Retinal pigment epithelial cell (primary cell): Measurements from ENCODE around the gene QTRT2.

ENCODE experiments used
- DNase-seq: peaks from one replicate; pipeline ENCODE4 v3.0.0-alpha.2; 2010; ENCODE audit warnings: low read depth
- H3K4me3 ChIP-seq: 2 replicates; pipeline ENCODE4 v1.5.1; 2011; ENCODE audit warnings: mild to moderate bottlenecking, low read length, control low read depth, moderate library complexity
- CTCF ChIP-seq: conservative IDR thresholded peaks from 2 replicates; pipeline ENCODE4 v1.5.1; 2011; ENCODE audit warnings: low read depth, low read length, control low read depth, inconsistent platforms

QTRT2 gene

GRCh38 chr3:114052216-114052615, 4.3 kb upstream of the QTRT2 start:
- no peak for DNase-seq
- H3K4me3 ChIP-seq = no peak overlapping the region
- TF ChIP-seq CTCF = no peak

- DNase-seq = no peak
- no peak for TF ChIP-seq CTCF
- peak overlapping the region; percentile 82 for H3K4me3 ChIP-seq
Measured at GRCh38 chr3:114057011-114057347, 442 bp downstream of the QTRT2 start.

GRCh38 chr3:114058646-114059045, 2.1 kb downstream of the QTRT2 start:
- TF ChIP-seq CTCF = no peak
- no peak overlapping the region for H3K4me3 ChIP-seq
- DNase-seq = no peak

- no peak for DNase-seq
- no peak overlapping the region for H3K4me3 ChIP-seq
- TF ChIP-seq CTCF = no peak
Measured at GRCh38 chr3:114060906-114061655, 4.5 kb downstream of the QTRT2 start.

GRCh38 chr3:114067804-114068203, 11.3 kb downstream of the QTRT2 start:
- no peak for DNase-seq

GRCh38 chr3:114068336-114068735, 11.8 kb downstream of the QTRT2 start:
- no peak for TF ChIP-seq CTCF
- no peak overlapping the region for H3K4me3 ChIP-seq
- DNase-seq = no peak

More at GRCh38 chr3:114067804-114068203, 11.3 kb downstream of the QTRT2 start:
- H3K4me3 ChIP-seq = no peak overlapping the region
- no peak for TF ChIP-seq CTCF

- TF ChIP-seq CTCF = no peak
- DNase-seq = peak; percentile 15
- no peak overlapping the region for H3K4me3 ChIP-seq
Measured at GRCh38 chr3:114071786-114072185, 15.2 kb downstream of the QTRT2 start.
